SK-N-SH (cell line): ENCODE data around the gene SPINK8. TPM values are rescaled to one million over a fixed set of nuclear protein-coding genes. Genes with fewer than 3 reads are reported as not detected.

ENCODE experiments used
- CTCF ChIA-PET: fragments of 300-600, 350-600 bp; formaldehyde crosslinking; extraction: SDS; loops from one replicate; lab custom pipeline; 2021; lab: Yijun Ruan, JAX
- POLR2A ChIA-PET: fragments of 350-600 bp; sonication (Branson Sonifier 250); formaldehyde crosslinking; extraction: SDS; loops from one replicate; lab custom pipeline; 2020; ENCODE audit warnings: antibody characterized with exemption, inconsistent platforms; lab: Yijun Ruan, JAX
- DNase-seq: peaks from one replicate; pipeline ENCODE4 v3.0.0; 2012
- H2AFZ ChIP-seq: fragments of 200-600 bp; sonication (generic); 2 replicates; pipeline ENCODE4 v1.8.1; 2016; ENCODE audit warnings: antibody characterized with exemption, mild to moderate bottlenecking, low read depth
- H3F3A ChIP-seq: fragments of 200-600 bp; sonication (generic); replicated peaks from 2 replicates; pipeline ENCODE3; 2016; ENCODE audit warnings: antibody characterized with exemption, mild to moderate bottlenecking; ENCODE audit not compliant: insufficient read depth
- H3K27ac ChIP-seq, 2 experiments: fragments of 200-500 bp in 1 of 2; fragments of 200-600 bp in 1 of 2; sonication (Bioruptor generic) in 1 of 2; sonication (generic), shearing (Covaris generic) in 1 of 2; 2 replicates each; pipeline versions ENCODE4 v1.5.1 to v1.6.1; 2014 to 2016; ENCODE audit warnings: low read depth in 2 of 2, inconsistent platforms in 1 of 2, low read length in 1 of 2, mild to moderate bottlenecking in 1 of 2, mixed read lengths in 1 of 2
- H3K27me3 ChIP-seq: fragments of 200-600 bp; sonication (generic), shearing (Covaris generic); 2 replicates; pipeline ENCODE4 v1.6.1; 2016; ENCODE audit warnings: mixed run types; ENCODE audit not compliant: insufficient read depth
- H3K36me3 ChIP-seq, 2 experiments: fragments of 200-500 bp in 1 of 2; fragments of 200-600 bp in 1 of 2; sonication (Bioruptor generic) in 1 of 2; sonication (generic) in 1 of 2; replicated peaks in 1 of 2; 2 replicates each; pipeline versions ENCODE3 to v1.5.1; 2014 to 2016; ENCODE audit warnings: low read length in 1 of 2, mild to moderate bottlenecking in 1 of 2; ENCODE audit not compliant: insufficient read depth in 2 of 2, control insufficient read depth in 1 of 2
- H3K4me1 ChIP-seq, 2 experiments: fragments of 200-500 bp in 1 of 2; fragments of 200-600 bp in 1 of 2; sonication (Bioruptor generic) in 1 of 2; sonication (generic), shearing (Covaris generic) in 1 of 2; 2 replicates each; pipeline versions ENCODE4 v1.5.1 to v1.6.1; 2014 to 2016; ENCODE audit warnings: low read depth in 1 of 2, low read length in 1 of 2, mixed run types in 1 of 2; ENCODE audit not compliant: insufficient read depth in 2 of 2, control insufficient read depth in 1 of 2
- H3K4me2 ChIP-seq: fragments of 200-600 bp; sonication (generic), shearing (Covaris generic); 2 replicates; pipeline ENCODE4 v1.6.1; 2017; ENCODE audit warnings: mixed run types
- H3K4me3 ChIP-seq, 2 experiments: fragments of 200-500 bp in 1 of 2; fragments of 200-600 bp in 1 of 2; sonication (Bioruptor generic) in 1 of 2; sonication (generic), shearing (Covaris generic) in 1 of 2; 2 replicates each; pipeline versions ENCODE4 v1.5.1 to v1.8.1; 2014 to 2016; ENCODE audit warnings: low read depth in 2 of 2, inconsistent platforms in 1 of 2, low read length in 1 of 2, mild to moderate bottlenecking in 1 of 2, mixed read lengths in 1 of 2, moderate library complexity in 1 of 2
- H3K79me2 ChIP-seq: fragments of 200-600 bp; sonication (generic); 2 replicates; pipeline ENCODE4 v1.8.1; 2017; ENCODE audit warnings: mild to moderate bottlenecking; ENCODE audit not compliant: insufficient read depth
- H3K9ac ChIP-seq: fragments of 200-600 bp; sonication (generic); 2 replicates; pipeline ENCODE4 v1.6.1; 2017; ENCODE audit warnings: mixed run types
- H3K9me2 ChIP-seq: fragments of 200-600 bp; sonication (generic); 2 replicates; pipeline ENCODE4 v1.6.1; 2017; ENCODE audit warnings: mixed run types
- H3K9me3 ChIP-seq: fragments of 200-600 bp; sonication (generic); 2 replicates; pipeline ENCODE4 v1.6.1; 2017; ENCODE audit warnings: mixed run types, mild to moderate bottlenecking, moderate library complexity
- H4K20me1 ChIP-seq: fragments of 200-600 bp; sonication (generic); 2 replicates; pipeline ENCODE4 v1.6.1; 2017; ENCODE audit warnings: mild to moderate bottlenecking, mixed run types; ENCODE audit not compliant: insufficient read depth
- CHD2 ChIP-seq: fragments of 150-350 bp; IDR thresholded peaks from 2 replicates; pipeline ENCODE4 v1.6.1; 2018; ENCODE audit warnings: low read length; ENCODE audit not compliant: partially characterized antibody
- ELF1 ChIP-seq: IDR thresholded peaks from 2 replicates; pipeline ENCODE4 v1.4.0; 2012
- EP300 ChIP-seq, 2 experiments: IDR thresholded peaks; 2 replicates each; pipeline versions ENCODE4 v1.4.0 to v1.6.1; 2012; ENCODE audit warnings: borderline replicate concordance in 1 of 2, low read depth in 1 of 2, low read length in 1 of 2
- FOSL2 ChIP-seq: IDR thresholded peaks from 2 replicates; pipeline ENCODE4 v1.4.0; 2012; ENCODE audit warnings: low read depth, mild to moderate bottlenecking, moderate library complexity, borderline replicate concordance
- GABPA ChIP-seq: IDR thresholded peaks from 2 replicates; pipeline ENCODE4 v1.4.0; 2012; ENCODE audit warnings: low read depth, mild to moderate bottlenecking
- GATA2 ChIP-seq: sonication (generic); formaldehyde crosslinking; IDR thresholded peaks from 2 replicates; pipeline ENCODE4 v1.5.0; 2020; ENCODE audit warnings: mild to moderate bottlenecking, missing genetic modification reagents
- IRF3 ChIP-seq: fragments of 150-350 bp; IDR thresholded peaks from 2 replicates; pipeline ENCODE4 v1.6.1; 2016; ENCODE audit warnings: mild to moderate bottlenecking, low read depth, low read length
- MAX ChIP-seq: IDR thresholded peaks from 2 replicates; pipeline ENCODE4 v1.4.0; 2012; ENCODE audit warnings: low read depth
- MEF2A ChIP-seq: IDR thresholded peaks from 2 replicates; pipeline ENCODE4 v1.4.0; 2012; ENCODE audit warnings: low read depth, borderline replicate concordance
- POLR2AphosphoS5 ChIP-seq: IDR thresholded peaks from 2 replicates; pipeline ENCODE4 v1.6.1; 2012; ENCODE audit warnings: low read depth, low read length
- RAD21 ChIP-seq: IDR thresholded peaks from 2 replicates; pipeline ENCODE4 v1.6.1; 2012; ENCODE audit warnings: mild to moderate bottlenecking, low read length
- RCOR1 ChIP-seq: fragments of 150-350 bp; IDR thresholded peaks from 2 replicates; pipeline ENCODE4 v1.6.1; 2017; ENCODE audit warnings: antibody characterized with exemption, low read length
- RXRA ChIP-seq: IDR thresholded peaks from 2 replicates; pipeline ENCODE4 v1.4.0; 2012; ENCODE audit warnings: low read depth, mild to moderate bottlenecking, borderline replicate concordance
- SMC3 ChIP-seq: IDR thresholded peaks from 2 replicates; pipeline ENCODE4 v1.6.1; 2012; ENCODE audit warnings: low read depth, low read length, improper control_type of control experiment
- TAF1 ChIP-seq: IDR thresholded peaks from 2 replicates; pipeline ENCODE4 v1.6.1; 2012; ENCODE audit warnings: low read depth, mild to moderate bottlenecking, low read length, moderate library complexity, borderline replicate concordance
- TCF12 ChIP-seq: IDR thresholded peaks from 2 replicates; pipeline ENCODE4 v1.4.0; 2012
- TEAD4 ChIP-seq: IDR thresholded peaks from 2 replicates; pipeline ENCODE4 v1.4.0; 2012; ENCODE audit warnings: mild to moderate bottlenecking, borderline replicate concordance; ENCODE audit not compliant: insufficient read depth
- USF1 ChIP-seq: IDR thresholded peaks from 2 replicates; pipeline ENCODE4 v1.4.0; 2012; ENCODE audit warnings: low read depth, borderline replicate concordance
- ZBTB33 ChIP-seq: IDR thresholded peaks from 2 replicates; pipeline ENCODE4 v1.4.0; 2012; ENCODE audit warnings: low read depth, borderline replicate concordance
- WGBS: methylation state at CpG from one replicate; pipeline ENCODE4 v1.1.6; 2017; ENCODE audit warnings: low lambda C conversion rate; 5-methylcytosine and 5-hydroxymethylcytosine counted together
- polyA plus RNA-seq, 3 experiments: library from polyadenylated mRNA; depleted of rRNA; stranded (reverse); fragments of >200 nt; gene quantifications; 2 replicates each; pipeline ENCODE4 v1.2.3, GENCODE V29; 2012

The SPINK8 gene
- polyA plus RNA-seq, 1 of the 3 experiments (the other 2 are of a cell fraction): not detected

- Histone ChIP-seq H4K20me1 (no peaks in the 10 kb centered on the region), H3K27me3 (no peaks in the 10 kb centered on the region), H3K9me2 (no peaks in the 10 kb centered on the region), H3K4me2 (no peak overlapping the region), H3K9ac (no peak overlapping the region), H3K4me1 (no peaks in the 10 kb centered on the region), H3K4me3 (no peak overlapping the region), H2AFZ (no peak overlapping the region), H3F3A (no peaks in the 10 kb centered on the region), H3K27ac (no peak overlapping the region), H3K9me3 (no peaks in the 10 kb centered on the region), H3K36me3 (no peaks in the 10 kb centered on the region), H3K79me2 (no peaks in the 10 kb centered on the region)
- WGBS: 80% methylated on average over 3 of the region's 3 CpGs
- DNase-seq: no peak
- ChIA-PET CTCF (interaction anchor here (0.6 to 3.6 kb wide), 2 partner anchors 150 to 1117 kb away, joined by 3 to 29 read pairs; no protein-coding TSS in a partner anchor), POLR2A (no interaction called here)
- TF ChIP-seq GATA2 (no peak), RCOR1 (no peak), FOSL2 (no peak), IRF3 (no peak), ELF1 (no peak), EP300 (IDR thresholded peaks at IDR 0.05; ENCODE audit: borderline replicate concordance in 1 of 2, low read depth in 1 of 2, low read length in 1 of 2) (no peak), RAD21 (no peak), SMC3 (no peak), CHD2 (no peak), USF1 (no peak), POLR2AphosphoS5 (no peak), TEAD4 (no peak), GABPA (no peak), TAF1 (no peak)
Measured at GRCh38 chr3:48286308-48286707, 47.2 kb downstream of the SPINK8 start.

- TF ChIP-seq MEF2A (no peak), RXRA (no peak), SMC3 (no peak), MAX (no peak), ZBTB33 (no peak), RCOR1 (no peak), TCF12 (no peak), USF1 (no peak), RAD21 (no peak)
- no peak overlapping the region for H2AFZ ChIP-seq
- H3K9me2 ChIP-seq: no peaks in the 10 kb centered on the region
- DNase-seq: no peak
- no peak overlapping the region for H3K27ac ChIP-seq
- H3K4me3 ChIP-seq: no peak overlapping the region
- WGBS: 63% methylated on average over 1 of the region's 1 CpG
- ChIA-PET CTCF (interaction anchor here (0.6 to 9.5 kb wide), 2 partner anchors 149 to 1118 kb away, joined by 3 to 186 read pairs; no protein-coding TSS in a partner anchor), POLR2A (interaction anchor here (0.6 kb wide), 1 partner anchor 127 kb away, joined by 4 read pairs; no protein-coding TSS in a partner anchor)
- H4K20me1 ChIP-seq: no peaks in the 10 kb centered on the region
- no peaks in the 10 kb centered on the region for H3K9me3 ChIP-seq
- H3F3A ChIP-seq: no peaks in the 10 kb centered on the region
- no peak overlapping the region for H3K4me2 ChIP-seq
- H3K4me1 ChIP-seq: no peaks in the 10 kb centered on the region
- no peaks in the 10 kb centered on the region for H3K79me2 ChIP-seq
- no peaks in the 10 kb centered on the region for H3K27me3 ChIP-seq
- no peaks in the 10 kb centered on the region for H3K36me3 ChIP-seq
- H3K9ac ChIP-seq: no peak overlapping the region
Measured at GRCh38 chr3:48285675-48286074, 47.8 kb downstream of the SPINK8 start.
